Glomerular visceral epithelial cell (primary cell): ENCODE results near the gene SPATA3.

Source experiments
- DNase-seq: peaks from one replicate; pipeline ENCODE4 v3.0.0-alpha.2; 2016; ENCODE audit errors: extremely low spot score

Gene SPATA3

DNA sequence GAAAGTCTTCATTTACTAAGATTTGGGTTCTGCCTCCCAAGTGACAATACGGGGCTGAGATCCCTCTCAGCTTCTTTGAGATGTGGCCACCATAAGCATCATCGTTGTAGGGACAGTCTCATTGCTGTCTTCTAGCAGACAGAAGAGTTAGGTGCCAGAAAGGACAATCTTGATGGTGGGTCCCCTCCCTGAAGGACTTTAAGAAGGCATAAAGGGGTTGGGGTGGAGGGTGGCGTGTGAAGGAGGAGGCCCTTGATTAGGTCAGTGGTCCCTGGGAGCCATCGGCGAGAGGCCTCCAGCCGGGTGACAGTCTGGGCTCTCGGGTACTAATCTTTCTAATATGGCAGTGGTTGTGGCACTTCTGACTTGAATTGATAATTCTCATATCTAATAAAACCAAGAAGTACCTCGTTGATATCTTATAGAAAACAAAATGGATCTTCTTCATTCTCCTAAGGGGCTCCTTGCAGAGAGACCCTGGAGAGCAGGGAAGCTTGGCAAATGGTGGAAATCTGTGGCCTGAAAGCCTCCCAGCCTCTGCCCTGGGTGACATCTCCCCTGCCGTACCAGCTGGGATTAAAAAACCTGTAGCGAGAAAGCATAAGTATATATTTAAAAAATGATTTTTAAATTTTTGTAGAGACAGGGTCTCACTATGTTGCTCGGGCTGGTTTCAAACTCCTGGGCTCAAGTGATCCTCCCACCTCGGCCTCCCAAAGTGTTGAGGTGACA is 53.5 kb downstream of the SPATA3 start:
- no peak for DNase-seq

DNA sequence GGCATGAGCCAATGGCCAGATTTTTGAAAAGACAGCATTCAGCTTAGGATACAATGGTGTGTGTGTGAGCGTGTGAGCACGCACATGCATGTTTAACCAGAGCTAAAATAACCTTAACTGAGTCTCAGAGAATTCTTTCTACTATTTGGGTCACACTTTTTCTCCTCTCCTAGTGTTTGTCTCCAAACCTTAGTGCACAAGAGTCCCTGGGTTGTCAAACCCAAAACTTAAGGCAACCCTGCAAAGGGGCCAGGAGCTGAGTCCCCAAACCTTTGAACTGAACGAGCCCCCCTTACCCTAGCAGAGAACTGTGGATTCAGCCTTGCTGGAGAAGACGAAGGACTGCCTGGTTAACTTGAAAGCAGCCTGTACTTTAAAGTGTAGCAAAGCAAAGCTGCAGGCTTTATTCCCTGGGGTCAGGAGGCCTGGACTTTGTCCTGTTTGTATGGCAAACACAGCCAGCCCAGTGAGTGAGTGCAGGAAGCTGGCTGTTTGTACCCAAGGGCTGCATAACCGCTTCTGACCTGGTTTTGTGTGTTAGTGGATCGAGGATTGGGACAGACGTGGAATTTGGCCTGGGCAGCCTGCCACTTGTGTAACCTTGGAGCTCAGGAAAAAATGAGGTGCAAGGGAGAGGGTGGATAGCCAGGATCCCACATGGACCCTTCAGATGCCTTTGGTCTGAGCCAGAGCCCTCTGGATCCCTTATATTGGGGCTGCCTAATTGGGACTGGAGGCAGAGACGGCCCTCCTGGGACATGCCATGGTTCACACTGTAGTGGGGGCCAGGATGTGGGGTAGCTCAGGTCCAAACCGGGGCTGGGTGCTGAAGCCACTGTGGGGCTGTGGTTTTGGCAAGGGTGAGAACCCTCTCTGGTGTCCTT is 54.3 kb downstream of the SPATA3 start:
- no peak for DNase-seq

DNA sequence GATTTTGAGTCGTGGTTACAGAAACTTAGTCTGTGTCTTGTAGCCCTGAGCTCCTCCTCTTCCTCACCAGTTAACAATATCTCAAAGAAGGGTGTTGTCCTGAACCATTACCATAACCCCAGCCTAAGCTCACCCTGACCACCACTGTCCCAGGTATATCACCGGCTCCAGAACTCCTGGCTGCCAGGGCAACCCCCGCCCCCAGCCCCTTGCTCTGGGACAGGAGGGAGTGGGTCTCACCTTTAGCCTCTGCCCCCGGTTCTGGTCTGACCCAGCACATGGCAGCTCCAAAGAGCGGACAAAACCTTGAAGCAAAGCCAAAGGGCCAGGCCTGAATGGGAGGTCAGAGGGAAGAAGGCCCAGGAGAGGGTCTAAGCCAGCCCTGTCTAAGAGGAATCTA is 55.2 kb downstream of the SPATA3 start:
- DNase-seq: no peak

DNA sequence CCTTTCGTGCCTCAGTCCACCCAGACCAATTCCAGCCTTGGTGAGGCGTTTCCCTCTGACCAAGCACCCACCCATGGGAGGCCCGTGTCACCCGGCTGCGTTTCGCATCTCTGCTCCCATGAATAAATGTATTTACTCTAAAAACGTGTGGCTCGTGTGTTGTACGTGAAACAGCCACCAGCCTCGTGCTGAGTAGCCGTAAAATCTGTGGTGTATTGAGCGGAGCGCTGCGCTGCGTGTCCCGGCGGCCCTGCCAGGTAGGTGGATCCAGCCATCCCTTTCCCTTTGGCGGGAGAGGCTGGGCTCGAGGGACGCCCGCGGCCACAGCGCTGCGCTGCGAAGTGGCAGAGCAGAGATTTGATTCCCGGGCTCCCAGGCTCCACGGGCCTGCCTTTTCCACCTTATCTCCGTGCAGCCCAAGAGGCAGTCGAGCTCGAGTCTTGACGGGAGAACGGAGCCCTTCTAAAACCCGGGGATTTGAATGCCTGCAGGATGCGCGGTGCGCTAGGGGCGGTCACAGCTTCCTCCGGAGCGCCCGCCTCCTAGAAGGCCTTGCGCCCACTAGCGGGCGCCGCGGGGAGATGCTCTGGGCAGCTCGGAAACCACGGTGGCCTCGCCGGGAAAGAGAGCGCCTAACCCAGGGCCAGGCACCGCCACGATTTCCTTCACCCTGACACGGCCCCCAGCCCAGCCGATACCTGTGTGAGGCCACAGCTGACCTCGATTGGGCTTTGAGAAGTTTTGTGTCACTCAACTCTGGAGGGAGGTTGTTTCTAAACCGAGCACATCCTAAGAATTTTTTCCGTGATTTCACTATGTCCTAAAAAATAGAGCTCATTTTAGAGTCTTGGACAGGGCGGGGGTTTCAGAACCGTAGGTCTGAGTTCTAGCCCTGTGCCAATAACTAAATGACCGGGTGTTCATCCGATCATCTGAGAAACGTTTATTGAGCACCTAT is 56.9 kb downstream of the SPATA3 start:
- DNase-seq: peak; percentile 87

DNA sequence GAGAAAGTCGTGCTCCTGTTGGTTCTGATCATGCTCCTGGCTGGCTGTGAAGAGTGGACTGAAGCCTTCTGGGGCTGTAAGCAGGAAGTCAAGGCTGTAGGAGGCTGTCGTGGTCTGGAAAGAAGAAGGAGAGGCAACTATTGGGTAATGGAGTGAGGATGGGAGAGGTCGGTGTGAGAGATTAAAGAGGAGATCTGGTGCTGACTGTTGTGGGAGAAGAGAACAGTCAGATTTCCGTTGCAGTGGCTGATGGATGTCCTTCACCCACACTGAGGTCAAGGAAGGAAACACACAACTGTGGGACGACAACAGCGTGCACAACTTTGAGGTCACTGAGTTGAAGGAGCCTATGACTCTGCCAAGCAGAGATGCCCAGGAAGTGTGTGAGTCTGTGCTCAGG is 57.9 kb downstream of the SPATA3 start:
- no peak for DNase-seq

DNA sequence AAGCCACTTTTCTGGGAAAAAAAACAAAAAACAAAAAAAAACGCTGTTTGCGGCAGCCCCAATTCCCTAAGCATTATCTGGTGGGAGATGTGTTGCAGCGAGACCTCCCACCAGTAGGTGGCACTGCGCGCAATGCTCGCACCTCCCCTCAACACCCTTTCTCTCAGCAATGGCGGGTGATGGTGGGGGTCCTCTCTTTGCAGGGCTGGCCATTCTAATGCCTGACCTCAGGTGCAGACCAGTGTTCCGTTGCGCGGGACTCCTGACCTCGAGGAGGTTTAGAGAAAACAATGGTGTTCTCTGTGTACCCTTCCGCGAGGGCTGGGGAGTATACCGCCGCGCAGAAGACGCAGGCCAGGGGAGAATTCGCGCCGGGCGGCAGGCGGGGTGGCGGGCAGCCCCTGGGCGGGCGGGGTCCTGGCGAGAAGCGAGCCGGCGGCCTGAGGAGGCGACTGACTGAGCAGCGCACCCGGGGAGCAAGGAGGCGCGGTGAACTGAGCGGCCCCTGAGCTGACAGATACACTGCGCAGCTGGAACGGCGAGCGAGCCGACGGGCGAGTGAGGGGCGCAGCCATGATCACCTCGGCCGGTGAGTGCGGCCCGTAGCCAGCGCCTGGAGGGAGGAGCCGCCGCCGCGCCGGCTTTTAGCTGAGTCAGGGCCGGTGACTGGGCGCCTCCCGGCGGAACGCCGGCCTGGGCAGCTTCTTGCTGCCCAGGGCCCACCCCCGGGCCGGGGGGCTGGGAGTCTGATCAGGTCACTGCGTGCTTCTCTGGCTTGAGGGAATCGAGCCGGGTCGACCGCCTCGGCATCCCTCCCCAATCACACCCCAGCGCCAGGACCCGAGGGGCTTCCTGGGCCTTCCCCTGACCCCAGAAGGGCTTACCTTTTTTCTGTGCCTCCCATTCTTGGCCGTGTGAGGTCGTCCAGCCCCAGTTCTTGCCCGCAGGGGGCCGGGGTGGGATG is 60.8 kb downstream of the SPATA3 start, which contains the start of gene PSMD1:
Gene PSMD1, plus strand, starts transcription at position 415 of the 964 bp plus-strand sequence. Its CDS starts 159 bp downstream, at position 574.
- peak; percentile 96 for DNase-seq

DNA sequence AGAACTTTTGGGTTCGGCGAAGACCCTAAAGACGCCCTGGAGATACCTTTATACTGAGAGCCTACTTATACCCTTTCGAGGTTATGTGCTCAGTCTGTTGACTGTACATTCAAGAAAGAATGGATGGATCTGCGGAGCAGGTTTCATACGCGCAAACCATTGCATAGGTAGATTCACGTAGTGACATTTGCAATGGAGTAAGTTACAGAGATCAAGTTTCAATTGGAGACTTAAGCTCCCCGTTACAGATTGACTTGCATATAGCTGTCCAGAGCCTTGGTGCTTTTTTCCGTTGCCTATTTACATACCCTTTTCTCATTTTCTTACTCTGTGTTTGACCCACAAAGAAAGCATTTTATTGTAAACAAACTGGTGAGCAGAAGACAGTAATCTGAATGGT is 61.7 kb downstream of the SPATA3 start:
- DNase-seq: no peak
